PFSK-1 (cell line): ENCODE data around the gene ATP5F1A. TPM values are rescaled to one million over a fixed set of nuclear protein-coding genes. Genes with fewer than 3 reads are reported as not detected.

Experiments used
- FOXP2 ChIP-seq: optimal IDR thresholded peaks from 2 replicates; pipeline ENCODE3; 2011; ENCODE audit warnings: borderline replicate concordance, control low read depth, inconsistent platforms; ENCODE audit not compliant: insufficient read depth; ENCODE audit errors: extremely low read length, extremely low read depth
- POLR2AphosphoS5 ChIP-seq: IDR thresholded peaks from 2 replicates; pipeline ENCODE4 v1.6.1; 2012; ENCODE audit warnings: low read depth, mild to moderate bottlenecking, control low read depth, low read length, moderate library complexity
- REST ChIP-seq, 2 experiments: IDR thresholded peaks; 2 replicates each; pipeline versions ENCODE4 v1.6.1 to v1.8.0; 2011 to 2012; ENCODE audit warnings: low read depth in 2 of 2, low read length in 2 of 2, control low read depth in 1 of 2, inconsistent platforms in 1 of 2, mild to moderate bottlenecking in 1 of 2, moderate library complexity in 1 of 2; ENCODE audit not compliant: insufficient read depth in 1 of 2
- SIN3A ChIP-seq: IDR thresholded peaks from 2 replicates; pipeline ENCODE4 v1.6.1; 2012; ENCODE audit warnings: mild to moderate bottlenecking, low read length, moderate library complexity, borderline replicate concordance; ENCODE audit not compliant: insufficient read depth
- TAF1 ChIP-seq: IDR thresholded peaks from 2 replicates; pipeline ENCODE4 v1.6.1; 2012; ENCODE audit warnings: low read length, control low read depth, borderline replicate concordance; ENCODE audit not compliant: insufficient read depth
- polyA plus RNA-seq: library from polyadenylated mRNA; unstranded; fragments of >200 nt; gene quantifications from one replicate; pipeline ENCODE4 v1.2.1, GENCODE V29; 2012; ENCODE audit warnings: low read depth, missing spikeins; ENCODE audit not compliant: insufficient read length

Gene ATP5F1A
- polyA plus RNA-seq: 513 TPM

- TF ChIP-seq TAF1 (peak; percentile 89; the same call in 1 of the 2 replicates), POLR2AphosphoS5 (peak; percentile 95), SIN3A (peak; percentile 81; the same call in 1 of the 2 replicates), REST (IDR thresholded peaks at IDR 0.05; ENCODE audit: insufficient read depth in 1 of 2, low read depth in 2 of 2, low read length in 2 of 2) (peak in 1 of 2 experiments; percentile 55; a peak in 1 of 4 replicates), FOXP2 (peak; percentile 60)
These were observed at the start of gene ATP5F1A for GRCh38 chr18:46097801-46098615. Gene ATP5F1A, minus strand, starts transcription at chr18:46098296. Its CDS starts 65 bp downstream, at chr18:46098231.

GRCh38 chr18:46141199-46141598, 43.1 kb upstream of the ATP5F1A start:
- no peak for TF ChIP-seq FOXP2
- no peak for TF ChIP-seq TAF1
- no peak for TF ChIP-seq POLR2AphosphoS5
- no peak for TF ChIP-seq REST (IDR thresholded peaks at IDR 0.05; ENCODE audit: insufficient read depth in 1 of 2, low read depth in 2 of 2, low read length in 2 of 2)
- no peak for TF ChIP-seq SIN3A

DNA sequence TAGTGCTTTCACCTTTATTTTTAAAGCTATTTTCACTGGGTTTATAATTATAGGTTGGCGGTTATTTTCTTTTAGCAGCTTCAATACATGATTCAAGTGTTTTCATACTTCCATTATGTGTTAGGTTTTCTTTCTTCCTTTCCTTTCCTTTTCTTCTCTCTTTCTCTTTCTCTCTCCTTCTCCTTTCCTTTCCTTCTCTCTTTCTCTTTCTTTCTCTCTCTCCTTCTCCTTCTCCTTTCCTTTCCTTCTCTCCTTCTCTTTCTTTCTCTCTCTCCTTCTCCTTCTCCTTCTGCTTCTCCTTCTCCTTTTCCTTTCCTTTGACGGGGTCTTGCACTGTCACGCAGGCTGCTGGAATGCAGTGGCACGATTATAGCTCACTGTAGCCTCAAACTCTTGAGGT, 42.1 kb upstream of the ATP5F1A start:
- TF ChIP-seq FOXP2 (no peak), REST (IDR thresholded peaks at IDR 0.05; ENCODE audit: insufficient read depth in 1 of 2, low read depth in 2 of 2, low read length in 2 of 2) (no peak), POLR2AphosphoS5 (no peak), TAF1 (no peak), SIN3A (no peak)

- TF ChIP-seq REST (IDR thresholded peaks at IDR 0.05; ENCODE audit: insufficient read depth in 1 of 2, low read depth in 2 of 2, low read length in 2 of 2): no peak
- no peak for TF ChIP-seq SIN3A
- no peak for TF ChIP-seq FOXP2
- TF ChIP-seq TAF1: no peak
- TF ChIP-seq POLR2AphosphoS5: no peak
These were observed 37.0 kb upstream of the ATP5F1A start for GRCh38 chr18:46134920-46135675.
